CD4-positive, alpha-beta T cell treated with Interleukin-21 for 1 hour (primary cell): ENCODE data around the gene ZNF398.

ENCODE experiments used
- DNase-seq: peaks from one replicate; pipeline ENCODE4 v3.0.0-alpha.2; 2020

ZNF398 gene

GRCh38 chr7:149147752-149148653, 750 bp downstream of the ZNF398 start:
- DNase-seq: peak; percentile 61

- no peak for DNase-seq
These were observed 3.7 kb downstream of the ZNF398 start for GRCh38 chr7:149150981-149151380.

- DNase-seq: no peak
These were observed 6.1 kb downstream of the ZNF398 start for GRCh38 chr7:149153346-149153745.

GRCh38 chr7:149154056-149154455, 6.8 kb downstream of the ZNF398 start:
- DNase-seq: no peak

- no peak for DNase-seq
These were observed 9.6 kb downstream of the ZNF398 start for GRCh38 chr7:149156898-149157297.

GRCh38 chr7:149161241-149161848, 14.1 kb downstream of the ZNF398 start:
- DNase-seq: no peak

- DNase-seq: no peak
These were observed 18.9 kb downstream of the ZNF398 start for GRCh38 chr7:149166142-149166541.

GRCh38 chr7:149166630-149167352, 19.5 kb downstream of the ZNF398 start:
- DNase-seq: no peak

- no peak for DNase-seq
These were observed 24.8 kb downstream of the ZNF398 start for GRCh38 chr7:149171892-149172533.

- DNase-seq: no peak
These were observed 25.3 kb downstream of the ZNF398 start for GRCh38 chr7:149172534-149172920.

- DNase-seq: no peak
These were observed 27.9 kb downstream of the ZNF398 start for GRCh38 chr7:149175150-149175549.

- no peak for DNase-seq
These were observed 32.0 kb downstream of the ZNF398 start for GRCh38 chr7:149179241-149179640.

GRCh38 chr7:149180722-149181449, 33.6 kb downstream of the ZNF398 start:
- no peak for DNase-seq

- DNase-seq: no peak
These were observed 34.2 kb downstream of the ZNF398 start for GRCh38 chr7:149181450-149181790.

GRCh38 chr7:149184274-149184673, 37.0 kb downstream of the ZNF398 start:
- no peak for DNase-seq

- DNase-seq: no peak
These were observed 41.0 kb downstream of the ZNF398 start for GRCh38 chr7:149188213-149188612.

- no peak for DNase-seq
These were observed 41.5 kb downstream of the ZNF398 start for GRCh38 chr7:149188637-149189259.

- no peak for DNase-seq
These were observed 44.6 kb downstream of the ZNF398 start for GRCh38 chr7:149191851-149192250.

GRCh38 chr7:149194799-149195179, 47.5 kb downstream of the ZNF398 start:
- no peak for DNase-seq

GRCh38 chr7:149195180-149196150, 48.2 kb downstream of the ZNF398 start, which contains the start of gene ZNF282:
Gene ZNF282, plus strand, starts transcription at chr7:149195546. Its CDS starts 44 bp downstream, at chr7:149195590.
- DNase-seq: peak; percentile 65
